ENCODE measurements around the gene SERPINA6.
"Not testable (repeated sequence)": the region's sequence is repeated elsewhere in the genome, so short reads cannot be mapped to it uniquely, and the experiment has no call there.

SERPINA6 gene

GRCh38 chr14:94322648-94323570 lies at the start of gene SERPINA6:
SERPINA6 (minus strand) TSS chr14:94323336; CDS start chr14:94314648, 8,688 bp downstream.
- no peak for DNase-seq

- no peak for DNase-seq
Observed at GRCh38 chr14:94372021-94372605, 49.0 kb upstream of the SERPINA6 start.

GRCh38 chr14:94370524-94370910 lies 47.4 kb upstream of the SERPINA6 start:
- DNase-seq, result no peak

GRCh38 chr14:94369766-94370523 lies 46.8 kb upstream of the SERPINA6 start:
- not testable (repeated sequence) for DNase-seq

- no peak for DNase-seq
Observed at GRCh38 chr14:94368956-94369355, 45.8 kb upstream of the SERPINA6 start.

- DNase-seq, result no peak
Observed at GRCh38 chr14:94368243-94368590, 45.1 kb upstream of the SERPINA6 start.

GRCh38 chr14:94367347-94368242 lies 44.5 kb upstream of the SERPINA6 start:
- DNase-seq, result no peak

- no peak for DNase-seq
Observed at GRCh38 chr14:94366146-94366915, 43.2 kb upstream of the SERPINA6 start, which contains the start of gene SERPINA2. SERPINA2 (minus strand) TSS chr14:94366698.

- DNase-seq, result no peak
Observed at GRCh38 chr14:94365624-94366023, 42.5 kb upstream of the SERPINA6 start.

- no peak for DNase-seq
Observed at GRCh38 chr14:94364964-94365363, 41.8 kb upstream of the SERPINA6 start.

GRCh38 chr14:94364037-94364436 lies 40.9 kb upstream of the SERPINA6 start:
- no peak for DNase-seq

- no peak for DNase-seq
Observed at GRCh38 chr14:94363151-94363624, 40.1 kb upstream of the SERPINA6 start.

- no peak for DNase-seq
Observed at GRCh38 chr14:94362614-94363133, 39.5 kb upstream of the SERPINA6 start.

GRCh38 chr14:94361682-94362081 lies 38.5 kb upstream of the SERPINA6 start:
- DNase-seq, result no peak

GRCh38 chr14:94360945-94361565 lies 37.9 kb upstream of the SERPINA6 start:
- no peak for DNase-seq

- no peak for DNase-seq
Observed at GRCh38 chr14:94357166-94357565, 34.0 kb upstream of the SERPINA6 start.

- no peak for DNase-seq
Observed at GRCh38 chr14:94356379-94357056, 33.4 kb upstream of the SERPINA6 start.

GRCh38 chr14:94355191-94355794 lies 32.2 kb upstream of the SERPINA6 start:
- DNase-seq, result peak; percentile 5

GRCh38 chr14:94354638-94355185 lies 31.6 kb upstream of the SERPINA6 start:
- DNase-seq, result no peak

Data from hippocampal formation (tissue), 2 donors.